GM23338 (cell line): ENCODE results near the gene MITF. TPM values are rescaled to one million over a fixed set of nuclear protein-coding genes. Genes with fewer than 3 reads are reported as not detected.

Source experiments
- ATAC-seq: fragments of 200-7000 bp; cut with Tn5 transposase; 3 replicates; pipeline ENCODE4 v1.9.1; 2020
- DNase-seq: peaks from one replicate; pipeline ENCODE4 v3.0.0-alpha.2; 2015; ENCODE audit warnings: low spot score
- H2AFZ ChIP-seq: fragments of 200-600 bp; sonication (generic); 2 replicates; pipeline ENCODE4 v1.8.0; 2016; ENCODE audit warnings: antibody characterized with exemption, mild to moderate bottlenecking, moderate library complexity
- H3F3A ChIP-seq: fragments of 200-600 bp; sonication (generic); replicated peaks from 2 replicates; pipeline ENCODE4 v1.8.0; 2017; ENCODE audit warnings: antibody characterized with exemption, mixed run types, low read depth
- H3K27ac ChIP-seq: fragments of 200-600 bp; sonication (generic); 2 replicates; pipeline ENCODE4 v1.6.1; 2016; ENCODE audit warnings: low read depth
- H3K27me3 ChIP-seq: fragments of 200-600 bp; sonication (generic); 2 replicates; pipeline ENCODE4 v1.8.0; 2016; ENCODE audit warnings: mild to moderate bottlenecking, mixed run types, moderate library complexity; ENCODE audit not compliant: insufficient read depth
- H3K36me3 ChIP-seq: fragments of 200-600 bp; sonication (generic); 2 replicates; pipeline ENCODE4 v1.8.0; 2016; ENCODE audit warnings: mild to moderate bottlenecking; ENCODE audit not compliant: insufficient read depth
- H3K4me1 ChIP-seq: fragments of 200-600 bp; sonication (generic); 2 replicates; pipeline ENCODE4 v1.8.0; 2016; ENCODE audit warnings: mild to moderate bottlenecking, moderate library complexity; ENCODE audit not compliant: insufficient read depth
- H3K4me2 ChIP-seq: fragments of 200-600 bp; sonication (generic); 2 replicates; pipeline ENCODE4 v1.7.1; 2017; ENCODE audit warnings: mixed run types
- H3K4me3 ChIP-seq: fragments of 200-600 bp; sonication (generic); 2 replicates; pipeline ENCODE4 v1.6.1; 2016; ENCODE audit warnings: mixed run types
- H3K79me2 ChIP-seq: fragments of 200-600 bp; sonication (generic); replicated peaks from 2 replicates; pipeline ENCODE4 v1.8.0; 2017; ENCODE audit warnings: mild to moderate bottlenecking; ENCODE audit not compliant: insufficient read depth
- H3K9me2 ChIP-seq: fragments of 200-600 bp; sonication (generic); 2 replicates; pipeline ENCODE4 v1.8.0; 2017; ENCODE audit not compliant: insufficient read depth
- H4K20me1 ChIP-seq: fragments of 200-600 bp; sonication (generic); replicated peaks from 2 replicates; pipeline ENCODE4 v1.8.0; 2017; ENCODE audit warnings: mild to moderate bottlenecking; ENCODE audit not compliant: insufficient read depth
- H3K27ac Mint-ChIP-seq: 2 replicates; pipeline ENCODE4 v1.8.0; 2020; ENCODE audit warnings: inconsistent platforms, mild to moderate bottlenecking, moderate library complexity, mixed read lengths
- H3K27me3 Mint-ChIP-seq: 3 replicates; pipeline ENCODE4 v1.8.0; 2022; ENCODE audit warnings: low read depth, mild to moderate bottlenecking, moderate library complexity, mixed read lengths, inconsistent platforms; ENCODE audit not compliant: insufficient read depth, poor library complexity
- H3K36me3 Mint-ChIP-seq: 3 replicates; pipeline ENCODE4 v1.8.0; 2021; ENCODE audit warnings: low read depth, mild to moderate bottlenecking, inconsistent platforms, moderate library complexity, mixed read lengths
- H3K4me1 Mint-ChIP-seq: 3 replicates; pipeline ENCODE4 v1.8.0; 2020; ENCODE audit warnings: mild to moderate bottlenecking, inconsistent platforms, mixed read lengths
- H3K4me3 Mint-ChIP-seq: 3 replicates; pipeline ENCODE4 v1.8.0; 2021; ENCODE audit warnings: moderate library complexity, mild to moderate bottlenecking, inconsistent platforms, mixed read lengths
- H3K9me3 Mint-ChIP-seq: 3 replicates; pipeline ENCODE4 v1.8.0; 2020; ENCODE audit warnings: moderate library complexity, mild to moderate bottlenecking, inconsistent platforms, mixed read lengths
- CREB1 ChIP-seq: fragments of 250-450 bp; sonication (Bioruptor Pico); IDR thresholded peaks from 2 replicates; pipeline ENCODE4 v1.5.0; 2020; ENCODE audit warnings: low read depth, mild to moderate bottlenecking, moderate library complexity
- EZH2 ChIP-seq: fragments of 200-600 bp; sonication (generic); IDR thresholded peaks from one replicate; pipeline ENCODE4 v1.8.0; 2017; ENCODE audit warnings: antibody characterized with exemption, mild to moderate bottlenecking, low read depth; ENCODE audit not compliant: unreplicated experiment
- EZH2phosphoT487 ChIP-seq: fragments of 200-600 bp; sonication (generic); IDR thresholded peaks from one replicate; pipeline ENCODE4 v1.8.1; 2018; ENCODE audit warnings: antibody characterized with exemption; ENCODE audit not compliant: unreplicated experiment
- NANOG ChIP-seq: IDR thresholded peaks from 2 replicates; pipeline ENCODE4 v1.6.1; 2016; ENCODE audit warnings: antibody characterized with exemption, borderline replicate concordance
- POLR2AphosphoS5 ChIP-seq: IDR thresholded peaks from 2 replicates; pipeline ENCODE4 v1.6.1; 2016; ENCODE audit warnings: antibody characterized with exemption, low read depth
- REST ChIP-seq: IDR thresholded peaks from one replicate; pipeline ENCODE4 v1.6.1; 2018; ENCODE audit warnings: antibody characterized with exemption; ENCODE audit not compliant: unreplicated experiment
- STAT1 ChIP-seq: IDR thresholded peaks from one replicate; pipeline ENCODE4 v1.6.1; 2016; ENCODE audit warnings: antibody characterized with exemption; ENCODE audit not compliant: unreplicated experiment
- ZNF114 ChIP-seq: fragments of 250-450 bp; sonication (Bioruptor Pico); IDR thresholded peaks from 2 replicates; pipeline ENCODE4 v1.5.0; 2020; ENCODE audit warnings: mild to moderate bottlenecking, moderate library complexity
- ZNF331 ChIP-seq: fragments of 250-450 bp; sonication (Bioruptor Pico); IDR thresholded peaks from 2 replicates; pipeline ENCODE4 v1.5.0; 2020; ENCODE audit warnings: low read depth, mild to moderate bottlenecking, moderate library complexity
- polyA plus RNA-seq: library from polyadenylated mRNA; unstranded; fragments of >200 nt; fragmentation: Nextera tagmentation; extraction: Ambion mirVana; gene quantifications from 2 replicates; pipeline ENCODE4 v1.2.1, GENCODE V29; 2016
- total RNA-seq: library from RNA; depleted of rRNA; stranded (reverse); fragments of >200 nt; shearing (Covaris generic); gene quantifications from 2 replicates; pipeline ENCODE4 v1.2.3, GENCODE V29; 2014

Gene MITF
- total and polyA plus RNA-seq, 2 experiments from 2014 or later = 1.9 to 2.4 TPM

GRCh38 chr3:69737392-69737791, 1.9 kb upstream of the MITF start:
- H3K36me3 ChIP-seq = no peaks in the 10 kb centered on the region
- H3K36me3 Mint-ChIP-seq = no peaks in the 10 kb centered on the region
- H3K9me2 ChIP-seq = 0 out of 2 replicates have a peak, but pooled peaks cover 2% of the 10 kb centered on the region
- ATAC-seq (no peak), DNase-seq (no peak)
- H3K27me3 ChIP-seq = peaks cover 47% of the 10 kb centered on the region
- H3K79me2 ChIP-seq = no peaks in the 10 kb centered on the region
- no peak for TF ChIP-seq POLR2AphosphoS5
- peaks cover 2% of the 10 kb centered on the region for H3K27me3 Mint-ChIP-seq
- H3F3A ChIP-seq = no peaks in the 10 kb centered on the region
- no peaks in the 10 kb centered on the region for H4K20me1 ChIP-seq
- H3K4me2 ChIP-seq = no peak overlapping the region
- H2AFZ ChIP-seq = no peak overlapping the region
- H3K27ac ChIP-seq = no peak overlapping the region
- H3K4me3 Mint-ChIP-seq = no peak overlapping the region
- peaks cover 12% of the 10 kb centered on the region; the same call in 1 of the 2 replicates for H3K4me1 ChIP-seq
- peaks cover 16% of the 10 kb centered on the region for H3K4me1 Mint-ChIP-seq
- no peak overlapping the region for H3K27ac Mint-ChIP-seq
- no peak overlapping the region for H3K4me3 ChIP-seq
- no peaks in the 10 kb centered on the region for H3K9me3 Mint-ChIP-seq

- peak overlapping the region; percentile 88 for H3K4me2 ChIP-seq
- 0 out of 2 replicates have a peak, but pooled peaks cover 2% of the 10 kb centered on the region for H3K9me2 ChIP-seq
- H3K27me3 ChIP-seq = peaks cover 47% of the 10 kb centered on the region
- Mint-ChIP-seq H3K9me3 (no peaks in the 10 kb centered on the region), H3K4me1 (peaks cover 16% of the 10 kb centered on the region), H3K27me3 (peaks cover 2% of the 10 kb centered on the region), H3K27ac (no peak overlapping the region), H3K4me3 (peak overlapping the region; percentile 85), H3K36me3 (no peaks in the 10 kb centered on the region)
- H3K4me1 ChIP-seq = peaks cover 12% of the 10 kb centered on the region; the same call in 1 of the 2 replicates
- H3K79me2 ChIP-seq = no peaks in the 10 kb centered on the region
- H3K4me3 ChIP-seq = peak overlapping the region; percentile 94
- no peaks in the 10 kb centered on the region for H3K36me3 ChIP-seq
- no peaks in the 10 kb centered on the region for H4K20me1 ChIP-seq
- H3K27ac ChIP-seq = no peak overlapping the region
- ATAC-seq (no peak), DNase-seq (no peak)
- no peak for TF ChIP-seq ZNF114 (CRISPR knock-in tag)
- H2AFZ ChIP-seq = peak overlapping the region; percentile 98
- H3F3A ChIP-seq = no peaks in the 10 kb centered on the region
Measured at GRCh38 chr3:69738315-69738714, 949 bp upstream of the MITF start.

DNA sequence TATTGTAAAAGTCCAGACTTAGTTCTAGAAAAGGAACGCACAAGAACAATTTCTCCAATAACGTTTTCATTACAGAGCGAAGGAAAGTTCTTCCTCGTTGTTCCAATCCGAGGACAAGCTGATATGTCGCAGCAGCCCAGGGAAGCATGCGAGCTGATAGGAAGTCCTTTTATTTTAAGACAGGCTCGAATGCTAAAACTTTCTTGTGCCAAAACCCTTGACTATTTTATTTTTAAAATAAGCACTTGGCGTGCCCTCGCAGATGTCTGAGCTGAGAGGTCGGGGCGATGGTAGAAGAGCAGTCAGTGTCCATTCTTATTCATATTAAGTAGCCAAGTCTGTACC, 433 bp upstream of the MITF start:
- H3K27ac Mint-ChIP-seq = no peak overlapping the region
- no peak for DNase-seq
- peak overlapping the region; percentile 94 for H3K4me3 ChIP-seq
- peak overlapping the region; percentile 98 for H2AFZ ChIP-seq
- peaks cover 20% of the 10 kb centered on the region for H3K4me1 Mint-ChIP-seq
- H3K4me2 ChIP-seq = peak overlapping the region; percentile 88
- peaks cover 2% of the 10 kb centered on the region for H3K27me3 Mint-ChIP-seq
- H3K4me1 ChIP-seq = peaks cover 12% of the 10 kb centered on the region; the same call in 1 of the 2 replicates
- H3K27me3 ChIP-seq = peaks cover 47% of the 10 kb centered on the region
- H3K27ac ChIP-seq = no peak overlapping the region
- no peaks in the 10 kb centered on the region for H3K9me2 ChIP-seq
- H3K79me2 ChIP-seq = no peaks in the 10 kb centered on the region
- H3K36me3 Mint-ChIP-seq = no peaks in the 10 kb centered on the region
- no peaks in the 10 kb centered on the region for H3K9me3 Mint-ChIP-seq
- H4K20me1 ChIP-seq = no peaks in the 10 kb centered on the region
- H3K36me3 ChIP-seq = no peaks in the 10 kb centered on the region
- no peaks in the 10 kb centered on the region for H3F3A ChIP-seq
- H3K4me3 Mint-ChIP-seq = peak overlapping the region; percentile 85
- no peak for ATAC-seq
- no peak for TF ChIP-seq EZH2
- no peak for TF ChIP-seq STAT1
- no peak for TF ChIP-seq CREB1
- TF ChIP-seq NANOG = no peak
- TF ChIP-seq ZNF114 (CRISPR knock-in tag) = no peak
- no peak for TF ChIP-seq EZH2phosphoT487
- TF ChIP-seq ZNF331 = no peak
- TF ChIP-seq REST = no peak
